Activated CD4-positive, alpha-beta memory T cell treated with anti-CD3 and anti-CD28 coated beads, Interleukin-2, amount 10 ng/mL, durations not matched to agents 7 days and 5 days (primary cell): ENCODE results near the gene HIPK3. TPM values are rescaled to one million over a fixed set of nuclear protein-coding genes. Genes with fewer than 3 reads are reported as not detected.
"Not testable (repeated sequence)": the region's sequence is repeated elsewhere in the genome, so short reads cannot be mapped to it uniquely, and the experiment has no call there.

Experiments
- CTCF ChIA-PET: fragments of 350-600 bp; sonication (Branson Sonifier 250); formaldehyde crosslinking; loops from one replicate; lab custom pipeline; 2021; ENCODE audit warnings: antibody characterized with exemption, inconsistent platforms; lab: Charles Lee
- POLR2A ChIA-PET: fragments of 350-600 bp; sonication (Branson Sonifier 250); formaldehyde crosslinking; loops from one replicate; lab custom pipeline; 2021; ENCODE audit warnings: antibody characterized with exemption; lab: Charles Lee
- DNase-seq: peaks from one replicate; pipeline ENCODE4 v3.0.0-alpha.2; 2020
- H3K27ac Mint-ChIP-seq: one replicate; pipeline ENCODE4 v1.8.0; 2021; ENCODE audit warnings: mild to moderate bottlenecking, mixed read lengths
- H3K27me3 Mint-ChIP-seq: one replicate; pipeline ENCODE4 v1.8.0; 2021; ENCODE audit warnings: mixed read lengths
- H3K36me3 Mint-ChIP-seq: one replicate; pipeline ENCODE4 v1.8.0; 2021; ENCODE audit warnings: low read depth, mixed read lengths
- H3K4me1 Mint-ChIP-seq: one replicate; pipeline ENCODE4 v1.8.0; 2021; ENCODE audit warnings: mixed read lengths
- H3K4me3 Mint-ChIP-seq: one replicate; pipeline ENCODE4 v1.8.0; 2021; ENCODE audit warnings: mild to moderate bottlenecking, mixed read lengths
- H3K9me3 Mint-ChIP-seq: one replicate; pipeline ENCODE4 v1.8.0; 2021; ENCODE audit warnings: mixed read lengths
- total RNA-seq, 2 experiments: library from RNA; stranded (reverse); gene quantifications; one replicate each; pipeline ENCODE4 v1.2.3, GENCODE V29; 2021

The HIPK3 gene
- total RNA-seq, 2 experiments from 2014 or later, result 44.3 to 45.2 TPM

- H3K27me3 Mint-ChIP-seq, result no peaks in the 10 kb centered on the region
- POLR2A ChIA-PET, result no interaction called here
- no peak for DNase-seq
- no peak overlapping the region for H3K27ac Mint-ChIP-seq
- CTCF ChIA-PET, result no interaction called here
- peaks cover 46% of the 10 kb centered on the region for H3K36me3 Mint-ChIP-seq
- no peak overlapping the region for H3K4me3 Mint-ChIP-seq
- H3K9me3 Mint-ChIP-seq, result no peaks in the 10 kb centered on the region
- no peaks in the 10 kb centered on the region for H3K4me1 Mint-ChIP-seq
These were observed 93.1 kb downstream of the HIPK3 start for GRCh38 chr11:33350287-33350686.

GRCh38 chr11:33358150-33358831, 101.1 kb downstream of the HIPK3 start:
- peaks cover 2% of the 10 kb centered on the region for H3K4me1 Mint-ChIP-seq
- H3K36me3 Mint-ChIP-seq, result peaks cover 4% of the 10 kb centered on the region
- H3K27ac Mint-ChIP-seq, result no peak overlapping the region
- ChIA-PET POLR2A (no interaction called here), CTCF (no interaction called here)
- no peak for DNase-seq
- H3K9me3 Mint-ChIP-seq, result no peaks in the 10 kb centered on the region
- no peak overlapping the region for H3K4me3 Mint-ChIP-seq
- peaks cover 4% of the 10 kb centered on the region for H3K27me3 Mint-ChIP-seq

GRCh38 chr11:33360642-33361041, 103.5 kb downstream of the HIPK3 start:
- Mint-ChIP-seq H3K36me3 (no peaks in the 10 kb centered on the region), H3K27me3 (peaks cover 11% of the 10 kb centered on the region), H3K9me3 (no peaks in the 10 kb centered on the region), H3K27ac (no peak overlapping the region), H3K4me1 (peaks cover 2% of the 10 kb centered on the region), H3K4me3 (no peak overlapping the region)
- no peak for DNase-seq
- CTCF ChIA-PET, result interaction anchor here (1.4 to 1.7 kb wide), 2 partner anchors 13 to 194 kb away, joined by 3 to 4 read pairs; no protein-coding TSS in a partner anchor
- POLR2A ChIA-PET, result no interaction called here

GRCh38 chr11:33362051-33362910, 105.1 kb downstream of the HIPK3 start:
- H3K27me3 Mint-ChIP-seq, result peaks cover 16% of the 10 kb centered on the region
- ChIA-PET POLR2A (no interaction called here), CTCF (interaction anchor here (0.6 to 5.1 kb wide), 5 partner anchors 195 to 510 kb away, joined by 3 to 25 read pairs (median 4); no protein-coding TSS in a partner anchor)
- H3K36me3 Mint-ChIP-seq, result no peaks in the 10 kb centered on the region
- no peaks in the 10 kb centered on the region for H3K9me3 Mint-ChIP-seq
- no peak overlapping the region for H3K27ac Mint-ChIP-seq
- H3K4me1 Mint-ChIP-seq, result peaks cover 2% of the 10 kb centered on the region
- no peak for DNase-seq
- H3K4me3 Mint-ChIP-seq, result no peak overlapping the region

- no peak for DNase-seq
- H3K27ac Mint-ChIP-seq, result no peak overlapping the region
- H3K4me1 Mint-ChIP-seq, result peaks cover 2% of the 10 kb centered on the region
- H3K9me3 Mint-ChIP-seq, result no peaks in the 10 kb centered on the region
- H3K4me3 Mint-ChIP-seq, result no peak overlapping the region
- ChIA-PET POLR2A (no interaction called here), CTCF (interaction anchor here (1.0 to 5.1 kb wide), 2 partner anchors 319 to 376 kb away, joined by 3 to 25 read pairs; no protein-coding TSS in a partner anchor)
- peaks cover 15% of the 10 kb centered on the region for H3K27me3 Mint-ChIP-seq
- no peaks in the 10 kb centered on the region for H3K36me3 Mint-ChIP-seq
These were observed 109.7 kb downstream of the HIPK3 start for GRCh38 chr11:33366918-33367317.

- H3K36me3 Mint-ChIP-seq, H3K4me1 Mint-ChIP-seq, CTCF ChIA-PET, H3K27ac Mint-ChIP-seq, H3K4me3 Mint-ChIP-seq, POLR2A ChIA-PET, H3K9me3 Mint-ChIP-seq, DNase-seq: not testable (repeated sequence)
- peaks cover 15% of the 10 kb centered on the region for H3K27me3 Mint-ChIP-seq
These were observed 111.3 kb downstream of the HIPK3 start for GRCh38 chr11:33368475-33368874.

- Mint-ChIP-seq H3K4me3 (no peak overlapping the region), H3K27me3 (peaks cover 16% of the 10 kb centered on the region), H3K4me1 (peaks cover 3% of the 10 kb centered on the region), H3K36me3 (no peaks in the 10 kb centered on the region), H3K9me3 (no peaks in the 10 kb centered on the region), H3K27ac (no peak overlapping the region)
- ChIA-PET POLR2A (no interaction called here), CTCF (no interaction called here)
- DNase-seq, result no peak
These were observed 111.8 kb downstream of the HIPK3 start for GRCh38 chr11:33368931-33369330.

GRCh38 chr11:33373636-33374035, 116.5 kb downstream of the HIPK3 start:
- peaks cover 39% of the 10 kb centered on the region for H3K27me3 Mint-ChIP-seq
- ChIA-PET CTCF (interaction anchor here (0.6 kb wide), 1 partner anchor 19 kb away, joined by 3 read pairs; no protein-coding TSS in a partner anchor), POLR2A (no interaction called here)
- no peak overlapping the region for H3K4me3 Mint-ChIP-seq
- peaks cover 5% of the 10 kb centered on the region for H3K4me1 Mint-ChIP-seq
- no peak for DNase-seq
- no peaks in the 10 kb centered on the region for H3K9me3 Mint-ChIP-seq
- no peak overlapping the region for H3K27ac Mint-ChIP-seq
- no peaks in the 10 kb centered on the region for H3K36me3 Mint-ChIP-seq

GRCh38 chr11:33375236-33375635, 118.1 kb downstream of the HIPK3 start:
- ChIA-PET CTCF (interaction anchor here (0.7 kb wide), 1 partner anchor 1728 kb away, joined by 3 read pairs; no protein-coding TSS in a partner anchor), POLR2A (no interaction called here)
- Mint-ChIP-seq H3K9me3 (no peaks in the 10 kb centered on the region), H3K27ac (no peak overlapping the region), H3K4me3 (no peak overlapping the region), H3K36me3 (no peaks in the 10 kb centered on the region), H3K27me3 (peaks cover 48% of the 10 kb centered on the region), H3K4me1 (peaks cover 5% of the 10 kb centered on the region)
- DNase-seq, result no peak

- no peaks in the 10 kb centered on the region for H3K36me3 Mint-ChIP-seq
- CTCF ChIA-PET, result interaction anchor here (0.7 kb wide), 1 partner anchor 1727 kb away, joined by 3 read pairs; no protein-coding TSS in a partner anchor
- H3K27ac Mint-ChIP-seq, result no peak within 1 kb of the TSS
- peaks cover 48% of the 10 kb centered on the region for H3K27me3 Mint-ChIP-seq
- no peak within 1 kb of the TSS for H3K4me3 Mint-ChIP-seq
- no peak for DNase-seq
- peaks cover 5% of the 10 kb centered on the region for H3K4me1 Mint-ChIP-seq
- H3K9me3 Mint-ChIP-seq, result no peaks in the 10 kb centered on the region
- POLR2A ChIA-PET, result no interaction called here
These were observed 118.6 kb downstream of the HIPK3 start, which contains the start of gene KIAA1549L for GRCh38 chr11:33375688-33376311. Gene KIAA1549L, plus strand, starts transcription at chr11:33376108.

- no peak for DNase-seq
- H3K36me3 Mint-ChIP-seq, result no peaks in the 10 kb centered on the region
These were observed 119.4 kb downstream of the HIPK3 start for GRCh38 chr11:33376331-33377310.

More at GRCh38 chr11:33376331-33377310, 119.4 kb downstream of the HIPK3 start:
- no peaks in the 10 kb centered on the region for H3K9me3 Mint-ChIP-seq
- H3K4me1 Mint-ChIP-seq, result peaks cover 5% of the 10 kb centered on the region
- ChIA-PET POLR2A (no interaction called here), CTCF (no interaction called here)
- H3K27me3 Mint-ChIP-seq, result peaks cover 48% of the 10 kb centered on the region
- H3K27ac Mint-ChIP-seq, result no peak overlapping the region
- no peak overlapping the region for H3K4me3 Mint-ChIP-seq
